Testis (tissue), 3 donors: ENCODE measurements around the gene KYAT1. TPM values are rescaled to one million over a fixed set of nuclear protein-coding genes. Genes with fewer than 3 reads are reported as not detected.
A peak's percentile ranks its signal among the peaks of the same experiment; 100 is the strongest.

Experiments used
- DNase-seq: peaks from one replicate; pipeline ENCODE4 v3.0.0-alpha.2; 2019
- H3K27ac ChIP-seq, 2 donors: fragments of 200-600 bp; sonication (generic); one replicate each; pipeline ENCODE4 v1.5.1; 2019
- H3K27me3 ChIP-seq: fragments of 200-600 bp; sonication (generic); one replicate; pipeline ENCODE4 v1.5.1; 2019
- H3K36me3 ChIP-seq: fragments of 200-600 bp; sonication (generic); one replicate; pipeline ENCODE4 v1.5.1; 2017; ENCODE audit warnings: low read depth; ENCODE audit errors: missing control alignments
- H3K4me1 ChIP-seq: fragments of 200-600 bp; sonication (generic); one replicate; pipeline ENCODE4 v1.5.1; 2019
- H3K4me3 ChIP-seq, 2 donors: fragments of 200-600 bp; sonication (generic); one replicate each; pipeline ENCODE4 v1.5.1; 2017 to 2019
- H3K9me3 ChIP-seq: fragments of 200-600 bp; sonication (generic); one replicate; pipeline ENCODE4 v1.5.1; 2017
- CTCF ChIP-seq, 3 experiments: fragments of 450-650 bp in 2 of 3; fragments of 200-600 bp in 1 of 3; sonication (generic) in 1 of 3; IDR thresholded peaks; one replicate each; pipeline ENCODE4 v1.5.1; 2016 to 2019; ENCODE audit warnings: antibody characterized with exemption in 3 of 3, mild to moderate bottlenecking in 2 of 3, moderate library complexity in 1 of 3
- POLR2A ChIP-seq: fragments of 450-650 bp; IDR thresholded peaks from one replicate; pipeline ENCODE4 v1.6.1; 2017; ENCODE audit warnings: antibody characterized with exemption, mild to moderate bottlenecking, moderate library complexity
- WGBS, 2 donors: methylation state at CpG; one replicate each; pipeline ENCODE4 v1.1.5; 2018; 5-methylcytosine and 5-hydroxymethylcytosine counted together
- intact Hi-C: fragments of 100-400 bp; cut with DNase I; formaldehyde crosslinking; loops from one replicate; pipeline ENCODE4 v1.15.1; 2023; ENCODE audit warnings: low total_unique reads
- polyA plus RNA-seq: library from polyadenylated mRNA; stranded (reverse); fragments of 350-450 nt; fragmentation: Illumina TruSeq; extraction: RNeasy Lipid Tissue Mini Kit (QIAGEN cat#74804); gene quantifications from one replicate; pipeline ENCODE4 v1.2.3, GENCODE V29; 2014; ENCODE audit warnings: low read depth, low replicate concordance; ENCODE audit not compliant: insufficient read depth
- total RNA-seq, 2 donors: library from RNA; depleted of rRNA; stranded (reverse); fragments of >200 nt; gene quantifications; one replicate each; pipeline ENCODE4 v1.2.3, GENCODE V29; 2016

Gene KYAT1
- total and polyA plus RNA-seq, 3 donors from 2014 or later: 11.6 to 18.0 (median 14.0) TPM

- Histone ChIP-seq H3K9me3 (no peaks in the 10 kb centered on the region), H3K27ac (peak overlapping the region; percentile 68 to 94), H3K4me3 (no peak overlapping the region), H3K36me3 (no peaks in the 10 kb centered on the region), H3K4me1 (peaks cover 74% of the 10 kb centered on the region), H3K27me3 (no peaks in the 10 kb centered on the region)
- DNase-seq: no peak
- intact Hi-C loops: no loop called here
- TF ChIP-seq CTCF (IDR thresholded peaks at IDR 0.05) (no peak), POLR2A (no peak)
- 60 to 74% methylated on average over 1 to 6 of the region's 6 CpGs for WGBS, 2 donors
These were observed 29.2 kb upstream of the KYAT1 start for GRCh38 chr9:128910906-128911305.

GRCh38 chr9:128909859-128910258 is 28.1 kb upstream of the KYAT1 start:
- intact Hi-C loops: no loop called here
- no peaks in the 10 kb centered on the region for H3K27me3 ChIP-seq
- H3K9me3 ChIP-seq: no peaks in the 10 kb centered on the region
- 75 to 79% methylated on average over 4 of the region's 4 CpGs for WGBS, 2 donors
- H3K36me3 ChIP-seq: no peaks in the 10 kb centered on the region
- peak overlapping the region; percentile 34 to 69 for H3K27ac ChIP-seq
- H3K4me1 ChIP-seq: peaks cover 76% of the 10 kb centered on the region
- no peak overlapping the region for H3K4me3 ChIP-seq
- TF ChIP-seq CTCF (IDR thresholded peaks at IDR 0.05): no peak
- TF ChIP-seq POLR2A: no peak
- no peak for DNase-seq

GRCh38 chr9:128908372-128908771 is 26.6 kb upstream of the KYAT1 start:
- H3K4me3 ChIP-seq: no peak overlapping the region
- TF ChIP-seq POLR2A (no peak), CTCF (IDR thresholded peaks at IDR 0.05) (no peak)
- no peaks in the 10 kb centered on the region for H3K9me3 ChIP-seq
- WGBS, 2 donors: 98% methylated on average over 12 to 24 of the region's 24 CpGs
- intact Hi-C loops: no loop called here
- H3K4me1 ChIP-seq: peaks cover 63% of the 10 kb centered on the region
- no peak overlapping the region for H3K27ac ChIP-seq
- H3K27me3 ChIP-seq: no peaks in the 10 kb centered on the region
- no peaks in the 10 kb centered on the region for H3K36me3 ChIP-seq
- DNase-seq: no peak

GRCh38 chr9:128906741-128907140 is 25.0 kb upstream of the KYAT1 start:
- no peak overlapping the region for H3K27ac ChIP-seq
- 48 to 55% methylated on average over 2 of the region's 2 CpGs for WGBS, 2 donors
- peaks cover 47% of the 10 kb centered on the region for H3K4me1 ChIP-seq

More at GRCh38 chr9:128906741-128907140, 25.0 kb upstream of the KYAT1 start:
- intact Hi-C loops: no loop called here
- no peak for TF ChIP-seq CTCF (IDR thresholded peaks at IDR 0.05)
- TF ChIP-seq POLR2A: no peak
- Histone ChIP-seq H3K4me3 (no peak overlapping the region), H3K27me3 (no peaks in the 10 kb centered on the region), H3K36me3 (no peaks in the 10 kb centered on the region), H3K9me3 (no peaks in the 10 kb centered on the region)
- no peak for DNase-seq
